CD4-positive, alpha-beta T cell treated with Interleukin-6 at 100 ng/mL for 8 hours (primary cell): Measurements from ENCODE around the gene DPP6.

Experiments used
- DNase-seq: peaks from one replicate; pipeline ENCODE4 v3.0.0-alpha.2; 2020; ENCODE audit warnings: mixed read lengths, low spot score

DPP6 gene

GRCh38 chr7:154451480-154452457 lies 399.6 kb downstream of the DPP6 start:
- no peak for DNase-seq

- no peak for DNase-seq
Measured at GRCh38 chr7:154463794-154464193, 411.6 kb downstream of the DPP6 start.

- no peak for DNase-seq
Measured at GRCh38 chr7:154469652-154470051, 417.5 kb downstream of the DPP6 start.

GRCh38 chr7:154472343-154472742 lies 420.1 kb downstream of the DPP6 start:
- DNase-seq = no peak

GRCh38 chr7:154473360-154473759 lies 421.2 kb downstream of the DPP6 start:
- no peak for DNase-seq

GRCh38 chr7:154474903-154475520 lies 422.8 kb downstream of the DPP6 start:
- no peak for DNase-seq

GRCh38 chr7:154475864-154476263 lies 423.7 kb downstream of the DPP6 start:
- no peak for DNase-seq

- no peak for DNase-seq
Measured at GRCh38 chr7:154480817-154481216, 428.6 kb downstream of the DPP6 start.

GRCh38 chr7:154482863-154483262 lies 430.7 kb downstream of the DPP6 start:
- DNase-seq = no peak

- DNase-seq = no peak
Measured at GRCh38 chr7:154484406-154484805, 432.2 kb downstream of the DPP6 start.

GRCh38 chr7:154484943-154485342 lies 432.7 kb downstream of the DPP6 start:
- DNase-seq = no peak

- no peak for DNase-seq
Measured at GRCh38 chr7:154489897-154490296, 437.7 kb downstream of the DPP6 start.

- DNase-seq = no peak
Measured at GRCh38 chr7:154493594-154493993, 441.4 kb downstream of the DPP6 start.

- DNase-seq = no peak
Measured at GRCh38 chr7:154497751-154498150, 445.6 kb downstream of the DPP6 start.

GRCh38 chr7:154503962-154504550 lies 451.9 kb downstream of the DPP6 start:
- no peak for DNase-seq

- DNase-seq = no peak
Measured at GRCh38 chr7:154504918-154505317, 452.7 kb downstream of the DPP6 start.

- DNase-seq = no peak
Measured at GRCh38 chr7:154505362-154505761, 453.2 kb downstream of the DPP6 start.

- DNase-seq = no peak
Measured at GRCh38 chr7:154509192-154509591, 457.0 kb downstream of the DPP6 start.

GRCh38 chr7:154512121-154512833 lies 460.1 kb downstream of the DPP6 start:
- DNase-seq = no peak

GRCh38 chr7:154517768-154518167 lies 465.6 kb downstream of the DPP6 start:
- DNase-seq = no peak

- no peak for DNase-seq
Measured at GRCh38 chr7:154519229-154519628, 467.0 kb downstream of the DPP6 start.

GRCh38 chr7:154530136-154530535 lies 477.9 kb downstream of the DPP6 start:
- DNase-seq = no peak
